MM.1S (cell line): ENCODE results near the gene DHX9.

ENCODE experiments used
- EZH2 ChIP-seq: fragments of 300-600 bp; sonication (generic); optimal IDR thresholded peaks from 2 replicates; pipeline ENCODE3; 2017; ENCODE audit warnings: low read depth, mild to moderate bottlenecking, antibody characterized with exemption, low read length, mixed read lengths
- EZH2phosphoT487 ChIP-seq: fragments of 300-600 bp; sonication (generic); IDR thresholded peaks from 2 replicates; pipeline ENCODE4 v1.6.1; 2018; ENCODE audit warnings: antibody characterized with exemption, low read length
- TF ChIP-seq, protein P1 (sequence below): fragments of 300-600 bp; sonication (generic); IDR thresholded peaks from 2 replicates; pipeline ENCODE4 v1.5.1; 2016; ENCODE audit warnings: antibody characterized with exemption, low read length, mixed read lengths

GRCh38 chr1:182811975-182812722 is 27.0 kb upstream of the DHX9 start:
- TF ChIP-seq, protein P1, sequence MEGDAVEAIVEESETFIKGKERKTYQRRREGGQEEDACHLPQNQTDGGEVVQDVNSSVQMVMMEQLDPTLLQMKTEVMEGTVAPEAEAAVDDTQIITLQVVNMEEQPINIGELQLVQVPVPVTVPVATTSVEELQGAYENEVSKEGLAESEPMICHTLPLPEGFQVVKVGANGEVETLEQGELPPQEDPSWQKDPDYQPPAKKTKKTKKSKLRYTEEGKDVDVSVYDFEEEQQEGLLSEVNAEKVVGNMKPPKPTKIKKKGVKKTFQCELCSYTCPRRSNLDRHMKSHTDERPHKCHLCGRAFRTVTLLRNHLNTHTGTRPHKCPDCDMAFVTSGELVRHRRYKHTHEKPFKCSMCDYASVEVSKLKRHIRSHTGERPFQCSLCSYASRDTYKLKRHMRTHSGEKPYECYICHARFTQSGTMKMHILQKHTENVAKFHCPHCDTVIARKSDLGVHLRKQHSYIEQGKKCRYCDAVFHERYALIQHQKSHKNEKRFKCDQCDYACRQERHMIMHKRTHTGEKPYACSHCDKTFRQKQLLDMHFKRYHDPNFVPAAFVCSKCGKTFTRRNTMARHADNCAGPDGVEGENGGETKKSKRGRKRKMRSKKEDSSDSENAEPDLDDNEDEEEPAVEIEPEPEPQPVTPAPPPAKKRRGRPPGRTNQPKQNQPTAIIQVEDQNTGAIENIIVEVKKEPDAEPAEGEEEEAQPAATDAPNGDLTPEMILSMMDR: no peak
- TF ChIP-seq EZH2 (no peak), EZH2phosphoT487 (no peak)
